ENCODE data around the gene ATF7IP2.
"Not testable (repeated sequence)": the region's sequence is repeated elsewhere in the genome, so short reads cannot be mapped to it uniquely, and the experiment has no call there.

Gene ATF7IP2, protein sequence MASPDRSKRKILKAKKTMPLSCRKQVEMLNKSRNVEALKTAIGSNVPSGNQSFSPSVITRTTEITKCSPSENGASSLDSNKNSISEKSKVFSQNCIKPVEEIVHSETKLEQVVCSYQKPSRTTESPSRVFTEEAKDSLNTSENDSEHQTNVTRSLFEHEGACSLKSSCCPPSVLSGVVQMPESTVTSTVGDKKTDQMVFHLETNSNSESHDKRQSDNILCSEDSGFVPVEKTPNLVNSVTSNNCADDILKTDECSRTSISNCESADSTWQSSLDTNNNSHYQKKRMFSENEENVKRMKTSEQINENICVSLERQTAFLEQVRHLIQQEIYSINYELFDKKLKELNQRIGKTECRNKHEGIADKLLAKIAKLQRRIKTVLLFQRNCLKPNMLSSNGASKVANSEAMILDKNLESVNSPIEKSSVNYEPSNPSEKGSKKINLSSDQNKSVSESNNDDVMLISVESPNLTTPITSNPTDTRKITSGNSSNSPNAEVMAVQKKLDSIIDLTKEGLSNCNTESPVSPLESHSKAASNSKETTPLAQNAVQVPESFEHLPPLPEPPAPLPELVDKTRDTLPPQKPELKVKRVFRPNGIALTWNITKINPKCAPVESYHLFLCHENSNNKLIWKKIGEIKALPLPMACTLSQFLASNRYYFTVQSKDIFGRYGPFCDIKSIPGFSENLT

DNA sequence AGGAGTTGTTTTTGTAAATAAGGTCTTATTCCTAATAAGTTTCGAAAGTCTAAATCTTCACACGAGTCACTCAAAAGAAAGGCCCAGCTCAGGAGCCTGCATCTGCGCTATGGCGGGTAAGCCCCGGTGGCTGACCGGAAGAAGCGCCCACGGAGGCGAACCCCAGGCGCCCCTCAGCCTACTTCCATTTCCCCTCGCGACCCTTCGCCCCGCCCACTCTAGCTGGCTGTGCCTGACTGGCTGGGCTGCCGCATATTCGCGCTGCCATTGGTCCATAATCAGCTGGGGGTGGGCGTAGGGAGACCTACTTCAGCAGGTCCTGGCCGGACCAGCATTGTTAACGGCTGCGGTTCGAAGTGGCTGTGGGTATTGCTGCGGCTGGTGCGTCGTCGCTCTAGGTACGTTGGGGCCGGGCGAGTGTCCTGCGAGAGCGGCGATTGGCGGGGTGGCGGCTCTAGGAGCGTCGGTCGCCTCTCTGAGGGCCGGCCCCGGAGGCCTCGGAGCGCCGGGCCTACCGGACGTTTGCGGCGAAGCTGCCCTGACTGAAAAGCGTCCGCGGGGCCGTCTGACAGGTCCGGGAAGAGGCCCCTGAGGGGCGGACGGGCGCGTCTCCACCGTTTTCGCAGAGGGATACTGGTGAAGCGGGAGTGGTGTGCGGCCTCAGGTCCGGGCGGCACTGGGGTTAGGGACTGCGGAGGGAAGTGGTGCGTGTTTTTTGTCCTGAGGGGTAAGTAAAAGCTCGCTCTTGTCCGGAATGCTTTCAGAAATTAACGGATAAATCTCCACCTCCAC, at the start of gene ATF7IP2:
Gene ATF7IP2 (plus strand): TSS at position 337 of the 792 bp plus-strand sequence. CDS start 44,560 bp downstream, outside the sequence.
- peak; percentile 29 to 55 for DNase-seq

DNA sequence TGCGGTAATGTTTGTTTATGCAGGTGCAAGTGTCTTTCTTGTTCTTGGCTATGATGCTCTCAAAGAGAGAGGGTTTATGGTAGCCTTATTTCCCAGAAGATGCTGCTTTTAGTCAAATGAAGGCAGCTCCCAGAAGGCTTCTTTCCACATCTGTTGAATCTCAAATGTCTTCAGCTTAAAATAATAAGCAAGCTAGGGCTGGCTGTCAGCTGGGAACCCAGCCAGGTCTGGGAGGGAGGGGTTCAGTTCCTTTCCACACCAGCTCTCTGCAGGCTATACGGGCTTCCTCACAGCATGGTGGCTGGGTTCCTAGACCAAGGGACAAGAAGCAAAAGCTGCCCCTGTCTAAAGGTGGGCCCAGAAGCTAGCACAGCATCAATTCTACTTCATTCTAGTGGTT, 47.4 kb upstream of the ATF7IP2 start:
- no peak for DNase-seq

DNA sequence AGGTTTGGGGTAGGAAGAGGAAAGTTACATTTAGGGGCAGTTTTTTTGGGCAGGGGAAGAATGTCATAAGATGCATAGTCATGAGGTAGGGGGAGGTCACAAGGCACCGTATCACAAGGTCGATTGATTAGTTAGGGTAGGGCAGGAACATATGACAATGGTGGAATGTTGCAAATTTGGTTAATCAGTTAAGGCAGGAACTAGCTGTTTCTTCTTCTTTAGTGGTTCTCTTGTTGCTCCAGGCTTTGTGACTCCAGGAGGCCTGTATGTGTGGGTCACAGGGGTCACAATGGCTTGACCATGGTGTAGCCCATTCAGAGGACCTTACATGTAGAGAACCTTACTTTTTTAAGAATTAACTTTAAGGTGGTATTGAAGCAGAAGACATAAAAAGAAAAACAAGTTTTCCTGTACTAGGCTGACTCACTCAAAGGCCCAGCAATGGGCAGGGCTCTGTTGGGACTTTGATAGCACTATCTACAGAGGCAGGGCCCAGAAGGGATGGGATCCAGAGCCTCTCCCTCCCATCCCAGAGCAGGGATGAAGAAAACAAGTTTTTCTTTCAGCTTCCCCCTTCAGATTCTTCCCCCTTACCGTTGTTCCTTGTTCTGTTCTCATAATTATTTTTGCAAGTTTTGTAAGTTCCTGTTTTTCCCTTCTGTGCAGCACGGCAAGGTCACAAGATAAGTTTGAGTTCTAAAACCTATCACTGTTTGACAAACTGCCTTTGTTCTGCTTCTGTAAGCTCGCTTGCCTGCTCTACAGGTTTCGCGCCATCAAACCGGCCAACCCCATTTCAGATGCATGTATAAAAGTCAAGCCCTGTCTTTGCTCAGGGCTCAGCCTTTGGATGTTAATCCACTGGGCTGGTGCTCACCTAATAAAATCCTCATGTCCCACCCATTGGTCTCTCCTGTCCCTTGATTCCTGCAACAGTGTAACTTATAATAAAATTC, 45.8 kb upstream of the ATF7IP2 start:
- no peak for DNase-seq

DNA sequence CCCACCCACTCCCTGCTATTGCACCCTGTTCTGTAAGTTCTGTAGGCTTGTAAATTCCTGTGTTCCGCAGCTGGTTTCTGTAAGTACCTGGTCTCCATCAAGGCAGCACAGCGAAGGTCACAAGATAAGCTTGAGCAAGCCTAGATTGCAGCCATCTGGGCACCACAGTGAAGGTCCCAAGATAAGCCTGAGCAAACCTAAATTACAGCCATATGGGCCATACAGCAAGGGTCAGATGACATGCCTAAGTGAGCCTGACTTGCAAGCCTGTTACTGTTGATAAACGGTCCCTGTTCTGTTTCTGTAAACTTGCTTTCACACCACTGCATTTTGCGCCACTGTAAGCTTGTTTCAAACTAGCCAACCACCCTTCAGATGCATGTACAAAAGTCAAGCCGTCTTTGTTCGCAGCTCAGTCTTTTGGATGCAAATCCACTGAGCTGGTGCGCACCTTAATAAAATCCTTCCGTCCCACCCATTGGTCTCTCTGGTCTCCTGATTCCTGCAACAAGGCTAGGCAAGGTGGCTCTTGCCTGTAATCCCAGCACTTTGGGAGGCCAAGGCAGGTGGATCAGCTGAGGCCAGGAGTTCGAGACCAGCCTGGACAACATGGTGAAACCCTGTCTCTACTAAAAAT, 42.6 kb upstream of the ATF7IP2 start:
- no peak for DNase-seq

DNA sequence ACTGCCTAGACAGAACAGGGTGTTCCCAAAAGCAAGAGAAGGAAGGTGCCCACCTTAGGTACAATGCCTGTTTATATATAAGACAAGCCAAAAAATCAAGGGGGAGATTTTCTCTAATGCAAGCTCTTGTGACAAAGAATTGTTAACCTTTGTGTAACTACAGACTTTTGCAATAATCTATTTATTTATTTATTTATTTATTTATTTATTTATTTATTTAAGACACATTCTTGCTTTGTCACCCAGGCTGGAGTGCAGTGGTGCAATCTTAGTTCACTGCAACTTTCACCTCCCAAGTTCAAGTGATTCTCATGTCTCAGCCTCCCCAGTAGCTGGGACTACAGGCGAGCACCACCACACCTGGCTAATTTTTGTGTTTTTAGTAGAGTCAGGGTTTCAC, 41.2 kb upstream of the ATF7IP2 start:
- DNase-seq: not testable (repeated sequence)

DNA sequence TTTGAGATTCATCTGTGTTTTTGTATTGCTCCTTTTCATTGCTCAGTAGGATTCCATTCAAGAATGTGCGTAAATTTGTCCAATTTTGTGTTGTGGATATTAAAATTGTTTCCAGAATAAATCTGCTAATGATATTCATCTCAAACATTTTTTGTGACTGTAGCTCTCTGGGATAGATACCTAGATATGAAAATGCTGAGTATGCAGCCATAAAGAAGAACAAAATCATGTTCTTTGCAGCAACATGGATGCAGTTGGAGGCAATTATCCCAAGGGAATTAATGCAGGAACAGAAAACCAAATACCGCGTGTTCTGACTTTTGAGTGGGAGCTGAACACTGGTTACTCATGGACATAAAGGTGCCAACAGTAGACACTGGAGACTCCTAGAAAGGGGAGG, 40.2 kb upstream of the ATF7IP2 start:
- DNase-seq: no peak

DNA sequence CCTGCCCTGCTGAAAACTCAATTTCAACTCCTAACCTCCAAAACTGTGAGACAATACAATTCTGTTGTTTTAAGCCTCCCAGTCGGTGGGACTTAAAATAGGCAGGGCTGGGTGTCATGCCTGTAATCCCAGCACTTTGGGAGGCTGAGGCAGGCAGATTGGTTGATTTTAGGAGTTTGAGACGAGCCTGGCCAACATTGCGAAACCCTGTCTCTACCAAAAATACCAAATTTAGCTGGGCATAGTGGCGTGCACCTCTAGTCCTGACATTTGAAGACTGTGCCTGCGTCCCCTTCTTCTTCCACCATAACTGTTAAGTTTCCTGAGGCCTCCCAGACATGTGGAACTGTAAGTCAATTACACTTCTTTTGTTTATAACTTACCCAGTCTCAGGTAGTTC, 36.0 kb upstream of the ATF7IP2 start:
- DNase-seq: no peak

DNA sequence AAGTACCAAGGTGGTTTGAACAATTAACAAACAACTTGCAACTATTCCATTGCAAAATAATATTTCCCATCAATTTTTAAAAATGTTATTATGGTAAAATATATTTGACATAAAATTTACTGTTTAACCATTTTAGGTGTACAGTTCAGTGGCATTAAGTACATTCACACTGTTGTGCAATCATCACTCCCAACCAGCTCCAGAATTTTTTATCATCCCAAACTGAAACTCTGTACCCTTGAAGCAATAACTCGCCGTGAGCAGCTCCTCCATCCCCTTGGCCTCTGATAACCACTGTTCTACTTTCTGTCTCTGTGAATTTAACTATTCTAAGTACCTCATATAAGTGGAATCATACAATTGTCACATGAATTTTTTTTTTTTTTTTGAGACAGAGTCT, 33.6 kb upstream of the ATF7IP2 start:
- DNase-seq: no peak

DNA sequence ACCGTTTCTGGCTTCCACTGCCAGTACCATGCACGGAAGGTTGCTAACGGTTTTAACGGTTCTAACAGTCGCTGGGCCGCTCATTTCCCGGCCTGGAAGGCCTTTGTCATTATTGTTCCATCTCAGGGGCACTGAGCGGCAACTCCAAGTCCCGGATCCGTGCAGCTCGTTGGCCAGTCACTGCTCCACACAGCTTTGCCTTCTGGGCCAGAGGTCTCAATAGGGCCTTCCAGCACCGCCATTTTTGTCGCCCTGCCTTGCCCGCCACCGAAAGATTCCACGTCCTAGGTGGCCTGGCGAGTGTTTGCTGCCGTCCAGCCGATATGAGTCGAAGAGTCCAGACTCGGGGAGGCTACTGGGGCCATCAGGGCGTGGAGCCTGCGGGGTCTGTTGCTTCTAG, 30.3 kb upstream of the ATF7IP2 start:
- no peak for DNase-seq

DNA sequence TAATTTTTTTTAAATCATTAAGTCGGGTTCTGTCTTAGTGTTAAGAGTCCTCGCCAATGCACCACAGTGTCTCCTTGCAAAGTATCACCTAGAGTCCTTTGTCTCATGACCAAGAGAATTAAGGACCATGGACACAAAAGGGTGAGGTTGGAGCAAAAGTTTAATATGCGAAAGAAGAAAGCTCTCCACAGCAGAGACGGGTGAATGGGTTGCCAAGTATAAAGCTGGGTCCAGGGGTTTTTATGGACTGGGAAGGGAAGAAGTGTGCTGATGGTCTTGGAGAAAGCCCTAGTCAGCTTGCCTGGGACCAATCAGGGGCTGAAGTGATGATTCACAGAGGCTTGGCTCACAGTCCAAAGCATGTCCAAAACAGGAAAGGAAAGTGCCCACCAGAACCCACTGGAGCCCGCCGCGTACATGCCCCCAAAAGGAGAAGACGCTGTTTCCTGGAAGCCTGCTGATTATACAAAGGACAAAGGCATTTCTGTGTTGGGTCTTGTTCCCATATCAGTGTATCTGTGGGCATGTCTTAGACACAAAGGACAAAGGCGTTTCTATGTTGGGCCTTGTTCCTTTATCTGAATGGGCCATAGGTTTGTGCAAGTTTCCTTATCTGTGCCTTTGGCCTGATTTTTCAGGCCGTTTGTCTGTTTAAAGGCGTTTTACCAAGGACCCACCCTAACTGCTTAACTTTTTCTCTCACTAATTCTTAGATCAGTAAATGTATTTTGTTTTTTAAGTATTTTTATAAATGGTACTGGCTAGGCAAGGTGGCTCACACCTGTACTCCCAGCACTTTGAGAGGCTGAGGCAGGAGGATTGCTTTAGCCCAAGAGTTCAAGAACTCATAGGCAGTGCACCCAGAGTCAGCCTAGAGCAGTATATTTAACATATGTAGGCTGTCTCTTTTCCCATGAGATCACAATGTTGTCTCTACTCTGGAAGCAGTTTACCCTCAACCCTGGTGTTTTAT, 28.7 kb upstream of the ATF7IP2 start:
- no peak for DNase-seq

DNA sequence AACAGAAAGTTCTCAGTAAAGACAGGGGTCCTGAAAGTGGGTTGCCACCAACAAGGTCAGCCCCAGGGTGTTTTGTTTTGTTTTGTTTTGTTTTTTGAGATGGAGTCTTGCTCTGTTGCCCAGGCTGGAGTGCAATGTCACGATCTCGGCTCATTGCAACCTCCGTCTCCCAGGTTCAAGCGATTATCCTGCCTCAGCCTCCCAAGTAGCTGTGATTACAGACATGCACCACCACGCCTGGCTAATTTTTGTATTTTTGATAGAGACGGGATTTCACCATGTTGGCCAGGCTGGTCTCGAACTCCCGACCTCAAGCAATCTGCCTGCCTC, 24.1 kb upstream of the ATF7IP2 start:
- DNase-seq: not testable (repeated sequence)

DNA sequence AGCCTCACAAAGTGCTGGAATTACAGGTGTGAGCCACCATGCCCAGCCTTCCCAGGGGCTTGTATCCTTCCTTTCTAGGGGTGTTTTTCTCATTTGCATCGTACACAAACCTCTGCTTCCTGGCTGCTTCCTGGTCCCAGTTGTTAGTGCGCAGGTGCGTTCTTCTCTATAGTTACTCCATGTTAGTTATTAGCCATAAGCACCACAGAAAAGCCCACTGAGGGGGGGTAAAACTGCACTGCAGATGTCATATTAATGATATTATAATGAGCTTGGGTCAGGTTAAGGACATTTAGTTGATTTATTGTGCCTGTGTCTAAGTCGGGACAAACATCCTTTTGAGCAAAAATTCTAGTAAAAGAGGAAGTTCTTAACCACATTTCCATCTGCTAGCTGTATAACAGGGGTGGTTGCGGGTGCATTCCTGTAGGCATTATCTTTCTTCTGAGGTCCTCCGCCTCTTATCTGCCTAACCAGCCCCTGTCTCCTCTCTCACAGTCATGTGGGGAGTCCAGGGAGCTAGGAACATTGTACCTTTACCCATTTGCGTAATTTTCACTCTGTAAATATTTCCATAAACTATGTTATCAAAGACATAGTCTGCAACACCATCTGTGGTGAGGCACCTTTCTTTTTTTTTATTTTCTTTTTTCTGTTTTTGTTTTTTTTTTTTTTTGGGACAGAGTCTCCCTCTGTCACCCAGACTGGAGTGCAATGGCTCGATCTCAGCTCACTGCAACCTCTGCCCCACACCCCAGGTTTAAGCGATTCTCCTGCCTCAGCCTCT, 23.6 kb upstream of the ATF7IP2 start:
- no peak for DNase-seq

DNA sequence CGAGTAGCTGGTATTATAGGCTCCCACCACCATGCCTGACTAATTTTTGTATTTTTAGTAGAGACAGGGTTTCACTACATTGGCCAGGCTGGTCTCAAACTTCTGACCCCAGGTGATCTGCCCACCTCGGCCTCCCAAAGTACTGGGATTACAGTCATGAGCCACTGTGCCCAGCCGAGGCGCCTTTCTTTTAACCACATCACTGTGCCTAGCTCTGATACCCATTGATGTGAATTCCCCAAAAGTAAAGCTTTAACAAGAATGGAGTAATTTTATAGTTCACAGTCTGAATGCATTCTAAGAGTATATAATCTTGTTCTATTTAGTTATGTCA, 23.0 kb upstream of the ATF7IP2 start:
- not testable (repeated sequence) for DNase-seq

DNA sequence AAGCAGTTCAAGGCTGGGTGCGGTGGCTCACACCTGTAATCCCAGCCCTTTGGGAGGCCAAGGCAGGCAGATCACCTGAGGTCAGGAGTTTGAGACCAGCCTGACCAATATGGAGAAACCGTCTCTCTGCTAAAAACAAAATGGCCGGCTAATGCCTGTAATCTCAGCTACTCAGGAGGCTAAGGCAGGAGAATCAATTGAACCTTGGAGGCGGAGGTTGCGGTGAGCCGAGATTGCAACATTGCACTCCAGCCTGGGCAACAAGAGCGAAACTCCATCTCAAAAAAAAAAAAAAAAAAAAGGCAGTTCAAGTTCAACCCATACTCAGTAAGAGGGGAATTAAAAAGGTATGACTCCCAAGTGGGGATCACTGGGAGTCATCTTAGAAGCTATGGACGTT, 19.2 kb upstream of the ATF7IP2 start:
- not testable (repeated sequence) for DNase-seq

DNA sequence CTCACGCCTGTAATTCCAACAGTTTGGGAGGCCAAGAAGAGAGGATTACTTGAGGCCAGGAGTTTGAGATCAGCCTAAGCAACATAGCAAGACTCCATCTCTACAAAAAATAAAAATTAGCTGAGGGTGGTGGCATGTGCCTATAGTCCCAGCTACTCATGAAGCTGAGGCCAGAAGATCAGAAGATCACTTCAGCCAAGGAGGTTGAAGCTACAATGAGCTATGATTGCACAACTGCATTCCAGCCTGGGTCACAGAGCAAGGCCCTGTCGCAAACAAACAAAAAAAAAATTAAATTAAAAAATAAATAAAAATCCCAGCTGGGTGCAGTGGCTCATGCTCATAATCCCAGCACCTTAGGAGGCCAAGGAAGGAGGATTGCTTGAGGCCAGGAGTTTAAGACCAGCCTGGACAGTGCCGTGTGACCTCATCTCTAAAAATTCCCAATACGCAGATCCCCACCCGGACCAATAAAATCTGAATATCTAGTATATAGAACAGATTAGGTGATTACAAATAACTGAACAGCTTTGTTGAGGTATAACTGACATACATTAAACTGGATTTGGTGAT, 18.2 kb upstream of the ATF7IP2 start:
- DNase-seq: no peak

DNA sequence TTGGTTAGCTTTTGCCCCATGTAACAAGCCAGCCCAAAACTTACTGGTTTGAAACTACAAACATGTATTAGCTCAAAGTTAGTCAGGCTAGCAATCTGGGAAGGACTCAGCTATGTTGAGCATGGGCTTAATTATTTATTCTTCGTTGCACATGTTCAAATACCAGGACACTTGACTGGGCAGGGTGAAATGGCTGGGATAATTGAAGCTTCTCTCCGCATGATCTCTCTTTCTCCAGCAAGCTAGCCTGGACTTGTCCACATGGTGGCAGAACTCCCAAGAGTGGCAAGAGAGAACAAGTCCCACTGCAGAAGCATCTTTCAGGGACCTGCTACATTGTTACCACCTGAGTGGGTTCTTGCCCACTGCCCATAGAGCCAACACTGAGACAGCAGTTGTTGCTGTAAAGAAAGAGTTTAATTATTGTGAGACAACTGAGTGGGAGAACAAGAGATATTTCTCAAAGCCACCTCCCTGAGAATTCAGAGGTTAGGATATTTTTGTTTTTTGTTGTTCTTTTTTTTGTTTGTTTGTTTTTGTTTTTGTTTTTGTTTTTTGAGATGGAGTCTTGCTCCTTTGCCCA, 16.8 kb upstream of the ATF7IP2 start:
- DNase-seq: no peak

DNA sequence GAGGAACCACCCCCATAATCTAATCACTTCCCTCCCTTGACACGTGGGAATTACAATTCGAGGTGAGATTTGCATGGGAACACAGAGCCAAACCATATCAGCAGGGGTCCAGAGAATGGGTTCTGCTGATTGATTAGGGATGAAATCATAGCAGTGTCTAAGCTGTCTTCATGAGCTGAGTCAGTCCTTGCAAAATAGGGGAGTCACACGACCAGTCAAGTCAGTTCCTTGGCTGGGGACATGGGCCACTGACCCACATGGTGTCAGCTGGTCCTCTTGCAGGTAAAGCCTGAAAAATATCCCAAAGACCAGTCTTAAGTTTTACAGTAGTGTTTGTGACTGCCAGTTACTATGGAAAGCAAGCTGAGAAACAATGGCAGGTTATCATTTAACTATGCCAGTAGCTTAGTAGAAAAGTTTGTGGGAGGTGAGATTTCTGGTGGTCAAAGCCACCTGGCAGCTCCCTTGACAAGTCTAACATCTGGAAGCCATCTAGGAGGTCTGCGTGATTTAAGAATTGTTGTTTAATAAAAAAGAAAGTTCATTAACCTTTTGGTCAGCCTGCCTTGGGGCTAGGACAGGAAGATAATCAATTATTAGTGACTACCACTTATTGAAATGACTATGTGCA, 15.7 kb upstream of the ATF7IP2 start:
- no peak for DNase-seq

DNA sequence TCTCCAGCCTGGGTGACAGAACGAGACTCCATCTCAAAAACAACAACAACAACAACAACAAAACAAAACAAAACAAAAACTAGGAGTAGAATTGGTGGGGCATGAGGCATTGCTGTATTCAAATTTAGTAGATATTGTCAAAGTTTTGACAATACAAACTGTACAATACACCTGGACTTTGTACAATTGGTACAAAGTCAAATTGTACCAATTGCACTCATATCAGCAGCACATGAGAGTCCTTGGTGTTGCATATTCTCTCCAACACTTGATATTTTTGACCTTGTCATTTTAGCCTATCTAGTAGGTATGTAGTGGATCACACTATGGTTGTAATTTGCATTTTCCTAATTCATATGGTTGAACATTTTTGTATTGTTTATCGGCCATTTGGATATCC, 14.3 kb upstream of the ATF7IP2 start:
- DNase-seq: no peak

DNA sequence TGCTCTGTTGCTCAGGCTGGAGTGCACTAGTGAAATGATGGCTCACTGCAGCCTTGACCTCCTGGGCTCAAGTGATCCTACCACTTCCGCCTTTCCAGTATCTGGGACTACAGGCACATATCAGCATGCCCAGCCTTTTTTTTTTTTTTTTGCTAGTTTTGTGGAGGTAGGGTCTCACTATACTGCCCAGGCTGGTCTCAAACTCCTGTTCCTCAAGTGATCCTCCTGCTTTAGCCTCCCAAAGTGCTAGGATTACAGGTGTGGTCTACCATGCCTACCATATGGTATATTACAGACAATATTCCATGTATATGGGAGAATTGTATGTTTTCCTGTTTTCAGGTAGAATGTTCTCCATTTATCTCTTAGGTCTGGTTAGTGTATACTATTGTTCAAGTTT, 12.3 kb upstream of the ATF7IP2 start:
- no peak for DNase-seq

Data from hippocampal formation (tissue), 2 donors.